ENCODE measurements around the gene CEBPE. TPM values are rescaled to one million over a fixed set of nuclear protein-coding genes. Genes with fewer than 3 reads are reported as not detected.

CEBPE gene
- total RNA-seq, 1 experiment from 2014 or later: not detected

- TF ChIP-seq, protein P1, sequence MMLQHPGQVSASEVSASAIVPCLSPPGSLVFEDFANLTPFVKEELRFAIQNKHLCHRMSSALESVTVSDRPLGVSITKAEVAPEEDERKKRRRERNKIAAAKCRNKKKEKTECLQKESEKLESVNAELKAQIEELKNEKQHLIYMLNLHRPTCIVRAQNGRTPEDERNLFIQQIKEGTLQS (IDR thresholded peaks at IDR 0.05): no peak
- TF ChIP-seq ZNF274 (IDR thresholded peaks at IDR 0.05; ENCODE audit: low read depth, low read length) (no peak), JUND (IDR thresholded peaks at IDR 0.05) (no peak), FOSL1 (IDR thresholded peaks at IDR 0.05; ENCODE audit: low read depth) (no peak)
These were observed 23.8 kb upstream of the CEBPE start (continued) for GRCh38 chr14:23142826-23143225.

- peak; percentile 38; the same call in 1 of the 2 replicates for ATAC-seq
- no peaks in the 10 kb centered on the region for H3K27me3 ChIP-seq (ENCODE audit: insufficient read depth, low read length)
These were observed 22.8 kb upstream of the CEBPE start for GRCh38 chr14:23141706-23142444.

More at GRCh38 chr14:23141706-23142444, 22.8 kb upstream of the CEBPE start:
- ChIA-PET CTCF (interaction anchor here (1.1 kb wide), 1 partner anchor 21 kb away, joined by 6 read pairs; no protein-coding TSS in a partner anchor), RAD21 (ENCODE audit: low non-redundant PET in 1 of 2, low total read pairs in 2 of 2, uncharacterized antibody in 2 of 2, unreplicated experiment in 2 of 2) (no interaction called here), POLR2A (no interaction called here)
- Histone ChIP-seq H3K9ac (ENCODE audit: low read length) (no peak overlapping the region), H3K4me2 (ENCODE audit: low read length) (no peak overlapping the region), H3K36me3 (ENCODE audit: control insufficient read depth in 1 of 2, insufficient read depth in 2 of 2, low read length in 2 of 2) (no peaks in the 10 kb centered on the region), H3K9me3 (ENCODE audit: control insufficient read depth in 1 of 2, insufficient read depth in 1 of 2, low read depth in 1 of 2, low read length in 2 of 2) (no peaks in the 10 kb centered on the region), H3K79me2 (ENCODE audit: insufficient read depth, low read length) (no peaks in the 10 kb centered on the region), H3K9me2 (ENCODE audit: insufficient read depth) (no peaks in the 10 kb centered on the region), H4K20me1 (ENCODE audit: insufficient read depth) (no peaks in the 10 kb centered on the region), H2AFZ (ENCODE audit: low read depth, low read length, poor library complexity, severe bottlenecking) (no peak overlapping the region), H3K4me1 (ENCODE audit: control insufficient read depth in 1 of 2, insufficient read depth in 2 of 2, low read length in 2 of 2) (peaks cover 0 to 6% of the 10 kb centered on the region in 2 experiments; a peak in 2 of 4 replicates), H3K27ac (ENCODE audit: low read depth, low read length) (no peak overlapping the region), H3K4me3 (replicated peaks in 1 of 2; ENCODE audit: low read depth in 1 of 2, low read length in 2 of 2) (no peak overlapping the region)
- BruUV-seq (replicated peaks): no TSS peak
- no peak for TF ChIP-seq EGR1 (IDR thresholded peaks at IDR 0.05; ENCODE audit: low read depth)
- TF ChIP-seq ZFX (IDR thresholded peaks at IDR 0.05): no peak
- no peak for TF ChIP-seq TCF7L2 (IDR thresholded peaks at IDR 0.05; ENCODE audit: borderline replicate concordance, extremely low read depth, insufficient read depth, insufficient read length)
- no peak for TF ChIP-seq ZNF274 (IDR thresholded peaks at IDR 0.05; ENCODE audit: low read depth, low read length)
- TF ChIP-seq, protein P2, sequence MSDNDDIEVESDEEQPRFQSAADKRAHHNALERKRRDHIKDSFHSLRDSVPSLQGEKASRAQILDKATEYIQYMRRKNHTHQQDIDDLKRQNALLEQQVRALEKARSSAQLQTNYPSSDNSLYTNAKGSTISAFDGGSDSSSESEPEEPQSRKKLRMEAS (IDR thresholded peaks at IDR 0.05): no peak
- TF ChIP-seq ZBTB33 (IDR thresholded peaks at IDR 0.05; ENCODE audit: extremely low read depth, insufficient replicate concordance, low read length): no peak
- TF ChIP-seq SIN3A (IDR thresholded peaks at IDR 0.05; ENCODE audit: low read depth): no peak
- no peak for TF ChIP-seq EZH2 (IDR thresholded peaks at IDR 0.05)
- TF ChIP-seq SP1 (IDR thresholded peaks at IDR 0.05; ENCODE audit: low read depth): no peak
- no peak for TF ChIP-seq RAD21 (IDR thresholded peaks at IDR 0.05; ENCODE audit: low read depth)
- no peak for TF ChIP-seq SRF (IDR thresholded peaks at IDR 0.05; ENCODE audit: low read depth)
- TF ChIP-seq YY1 (IDR thresholded peaks at IDR 0.05; ENCODE audit: extremely low read depth, insufficient replicate concordance, low read depth, low read length): no peak
- TF ChIP-seq ELF1 (IDR thresholded peaks at IDR 0.05; ENCODE audit: borderline replicate concordance, low read depth): no peak
- DNase-seq (ENCODE audit: low read depth, low spot score): no peak
- intact Hi-C loops (cut with micrococcal nuclease): no loop called here
